Hematopoietic multipotent progenitor cell (in vitro differentiated cells): Measurements from ENCODE around the gene RAB20. TPM values are rescaled to one million over a fixed set of nuclear protein-coding genes. Genes with fewer than 3 reads are reported as not detected.
"Not testable (repeated sequence)": the region's sequence is repeated elsewhere in the genome, so short reads cannot be mapped to it uniquely, and the experiment has no call there.

ENCODE experiments used
- DNase-seq, 3 donors: peaks; one replicate each; pipeline ENCODE4 v3.0.0-alpha.2; 2011 to 2015; ENCODE audit warnings: low read depth in 2 of 3, low spot score in 2 of 3
- total RNA-seq: library from RNA; depleted of rRNA; stranded (reverse); fragments of >200 nt; gene quantifications from one replicate; pipeline ENCODE4 v1.2.3, GENCODE V29; 2012

The RAB20 gene
- 2.7 TPM for total RNA-seq

GRCh38 chr13:110561344-110562035 is at the start of gene RAB20:
TSS of gene RAB20 (minus strand) at chr13:110561722. CDS start at chr13:110561519, 203 bp downstream.
- DNase-seq = peak; percentile 34 to 73 (median 69)

- DNase-seq = no peak
Observed at GRCh38 chr13:110610955-110611595, 49.6 kb upstream of the RAB20 start.

GRCh38 chr13:110607675-110608224 is 46.2 kb upstream of the RAB20 start:
- DNase-seq = no peak

- DNase-seq = not testable (repeated sequence)
Observed at GRCh38 chr13:110606281-110606680, 44.8 kb upstream of the RAB20 start.

- no peak for DNase-seq
Observed at GRCh38 chr13:110605132-110605531, 43.6 kb upstream of the RAB20 start.

GRCh38 chr13:110600980-110601379 is 39.5 kb upstream of the RAB20 start:
- no peak for DNase-seq

- DNase-seq = no peak
Observed at GRCh38 chr13:110600261-110600819, 38.8 kb upstream of the RAB20 start.

- no peak for DNase-seq
Observed at GRCh38 chr13:110597041-110597689, 35.6 kb upstream of the RAB20 start.

GRCh38 chr13:110593430-110594130 is 32.1 kb upstream of the RAB20 start:
- peak in 2 of 3 donors; percentile 53 to 74 for DNase-seq

GRCh38 chr13:110592665-110593064 is 31.1 kb upstream of the RAB20 start:
- no peak for DNase-seq

GRCh38 chr13:110590577-110590976 is 29.1 kb upstream of the RAB20 start:
- no peak for DNase-seq

GRCh38 chr13:110589793-110590390 is 28.4 kb upstream of the RAB20 start:
- DNase-seq = no peak

GRCh38 chr13:110583178-110583865 is 21.8 kb upstream of the RAB20 start:
- no peak for DNase-seq

GRCh38 chr13:110582421-110582954 is 21.0 kb upstream of the RAB20 start:
- no peak for DNase-seq

- DNase-seq = no peak
Observed at GRCh38 chr13:110581506-110582185, 20.1 kb upstream of the RAB20 start.

GRCh38 chr13:110580800-110581199 is 19.3 kb upstream of the RAB20 start:
- DNase-seq = no peak

GRCh38 chr13:110578363-110578762 is 16.8 kb upstream of the RAB20 start:
- DNase-seq = no peak

GRCh38 chr13:110576736-110577476 is 15.4 kb upstream of the RAB20 start:
- no peak for DNase-seq
